NCI-H146 treated with DMSO at 0.1 percent for 48 hours (cell line): ENCODE data around the gene CELF2.

Experiments used
- DNase-seq: peaks from one replicate; lab custom pipeline; 2025; ENCODE audit not compliant: unreplicated experiment; lab: John Stamatoyannopoulos, UW

Gene CELF2

GRCh38 chr10:11152801-11153200 is 135.1 kb downstream of the CELF2 start:
- no peak for DNase-seq

- DNase-seq = peak; percentile 51
These were observed 135.6 kb downstream of the CELF2 start for GRCh38 chr10:11153245-11153644.

GRCh38 chr10:11153766-11154165 is 136.1 kb downstream of the CELF2 start:
- DNase-seq = no peak

GRCh38 chr10:11154333-11154732 is 136.7 kb downstream of the CELF2 start:
- no peak for DNase-seq

- peak; percentile 94 for DNase-seq
These were observed 137.3 kb downstream of the CELF2 start for GRCh38 chr10:11154849-11155498.

GRCh38 chr10:11156480-11156879 is 138.8 kb downstream of the CELF2 start:
- DNase-seq = no peak

GRCh38 chr10:11157292-11158076 is 139.8 kb downstream of the CELF2 start:
- DNase-seq = no peak

- no peak for DNase-seq
These were observed 140.4 kb downstream of the CELF2 start for GRCh38 chr10:11158080-11158479.

GRCh38 chr10:11159543-11160215 is 142.0 kb downstream of the CELF2 start:
- DNase-seq = no peak

- no peak for DNase-seq
These were observed 143.4 kb downstream of the CELF2 start for GRCh38 chr10:11161096-11161495.

GRCh38 chr10:11161910-11162309 is 144.2 kb downstream of the CELF2 start:
- no peak for DNase-seq

GRCh38 chr10:11162828-11163599 is 145.3 kb downstream of the CELF2 start:
- no peak for DNase-seq

GRCh38 chr10:11163780-11164550 is 146.3 kb downstream of the CELF2 start:
- no peak for DNase-seq

- DNase-seq = no peak
These were observed 146.8 kb downstream of the CELF2 start for GRCh38 chr10:11164551-11164802.

- no peak for DNase-seq
These were observed 147.3 kb downstream of the CELF2 start for GRCh38 chr10:11164803-11165590.

GRCh38 chr10:11165591-11166543 is 148.2 kb downstream of the CELF2 start:
- DNase-seq = no peak

- DNase-seq = no peak
These were observed 148.9 kb downstream of the CELF2 start for GRCh38 chr10:11166550-11166949.

GRCh38 chr10:11167233-11167966 is 149.7 kb downstream of the CELF2 start:
- no peak for DNase-seq
